RPMI7951 (cell line): ENCODE results near the gene FBXO34. TPM values are rescaled to one million over a fixed set of nuclear protein-coding genes. Genes with fewer than 3 reads are reported as not detected.
"Not testable (repeated sequence)": the region's sequence is repeated elsewhere in the genome, so short reads cannot be mapped to it uniquely, and the experiment has no call there.

ENCODE experiments used
- DNase-seq: peaks from one replicate; pipeline ENCODE4 v3.0.0-alpha.2; 2012; ENCODE audit warnings: low read depth
- total RNA-seq: library from RNA; depleted of rRNA; stranded (reverse); fragments of >200 nt; shearing (Covaris generic); gene quantifications from 2 replicates; pipeline ENCODE4 v1.2.3, GENCODE V29; 2014

The FBXO34 gene
- total RNA-seq, 1 experiment from 2014 or later, result 18.3 TPM

- not testable (repeated sequence) for DNase-seq
Observed at GRCh38 chr14:55312379-55313030, 41.3 kb downstream of the FBXO34 start.

- DNase-seq, result no peak
Observed at GRCh38 chr14:55313480-55313879, 42.3 kb downstream of the FBXO34 start.

GRCh38 chr14:55314449-55314848 lies 43.2 kb downstream of the FBXO34 start:
- no peak for DNase-seq

GRCh38 chr14:55316564-55316963 lies 45.3 kb downstream of the FBXO34 start:
- DNase-seq, result no peak

GRCh38 chr14:55317542-55318306 lies 46.5 kb downstream of the FBXO34 start:
- DNase-seq, result no peak

GRCh38 chr14:55318694-55319093 lies 47.5 kb downstream of the FBXO34 start:
- DNase-seq, result no peak

- DNase-seq, result no peak
Observed at GRCh38 chr14:55323910-55324309, 52.7 kb downstream of the FBXO34 start.

GRCh38 chr14:55324812-55325211 lies 53.6 kb downstream of the FBXO34 start:
- DNase-seq, result no peak

- no peak for DNase-seq
Observed at GRCh38 chr14:55327179-55327578, 56.0 kb downstream of the FBXO34 start.

GRCh38 chr14:55328317-55328716 lies 57.1 kb downstream of the FBXO34 start:
- DNase-seq, result no peak

GRCh38 chr14:55329999-55330710 lies 58.9 kb downstream of the FBXO34 start:
- no peak for DNase-seq

- DNase-seq, result no peak
Observed at GRCh38 chr14:55332654-55333570, 61.7 kb downstream of the FBXO34 start.

GRCh38 chr14:55333711-55334485 lies 62.7 kb downstream of the FBXO34 start:
- peak; percentile 5 for DNase-seq

- peak; percentile 58 for DNase-seq
Observed at GRCh38 chr14:55336162-55336561, 64.9 kb downstream of the FBXO34 start.

- DNase-seq, result no peak
Observed at GRCh38 chr14:55336691-55337090, 65.5 kb downstream of the FBXO34 start.

- no peak for DNase-seq
Observed at GRCh38 chr14:55339770-55340169, 68.5 kb downstream of the FBXO34 start.

- DNase-seq, result no peak
Observed at GRCh38 chr14:55340482-55340881, 69.3 kb downstream of the FBXO34 start.

- DNase-seq, result no peak
Observed at GRCh38 chr14:55341781-55342180, 70.6 kb downstream of the FBXO34 start.

- not testable (repeated sequence) for DNase-seq
Observed at GRCh38 chr14:55344582-55345163, 73.5 kb downstream of the FBXO34 start.

- no peak for DNase-seq
Observed at GRCh38 chr14:55347040-55347439, 75.8 kb downstream of the FBXO34 start.
